Prostate gland (tissue), 2 donors: ENCODE measurements around the gene ZBTB25. TPM values are rescaled to one million over a fixed set of nuclear protein-coding genes. Genes with fewer than 3 reads are reported as not detected.

ENCODE experiments used
- DNase-seq: peaks from one replicate; pipeline ENCODE4 v3.0.0-alpha.2; 2019; ENCODE audit warnings: low spot score
- H3K27ac ChIP-seq, 2 donors: fragments of 200-600 bp; sonication (generic); 2 replicates each; pipeline ENCODE4 v1.5.1; 2017 to 2019
- H3K27me3 ChIP-seq: fragments of 200-600 bp; sonication (generic); replicated peaks from 2 replicates; pipeline ENCODE4 v1.5.1; 2019; ENCODE audit not compliant: insufficient read depth
- H3K36me3 ChIP-seq, 2 donors: fragments of 200-600 bp; sonication (generic); 1 replicate in 1 of 2; 2 replicates in 1 of 2; pipeline versions ENCODE4 v1.5.1 to v1.8.1; 2017 to 2019
- H3K4me1 ChIP-seq: fragments of 200-600 bp; sonication (generic); replicated peaks from 2 replicates; pipeline ENCODE4 v1.5.1; 2019
- H3K4me3 ChIP-seq, 2 donors: fragments of 200-600 bp; sonication (generic); 2 replicates each; pipeline ENCODE4 v1.5.1; 2017 to 2019
- H3K9me3 ChIP-seq: fragments of 200-600 bp; sonication (generic); 2 replicates; pipeline ENCODE4 v1.5.1; 2017
- CTCF ChIP-seq, 4 experiments: fragments of 200-600 bp in 2 of 4; fragments of 450-650 bp in 2 of 4; sonication (generic) in 2 of 4; IDR thresholded peaks; 1 replicate in 3 of 4; 2 replicates in 1 of 4; pipeline ENCODE4 v1.5.1; 2016 to 2019; ENCODE audit warnings: antibody characterized with exemption in 4 of 4, mild to moderate bottlenecking in 2 of 4, moderate library complexity in 2 of 4
- POLR2A ChIP-seq: fragments of 450-650 bp; IDR thresholded peaks from one replicate; pipeline ENCODE4 v1.6.1; 2016; ENCODE audit warnings: antibody characterized with exemption, mild to moderate bottlenecking
- POLR2AphosphoS5 ChIP-seq: sonication (generic); formaldehyde crosslinking; IDR thresholded peaks from one replicate; pipeline ENCODE4 v1.6.1; 2017; ENCODE audit warnings: antibody characterized with exemption
- WGBS: methylation state at CpG from one replicate; pipeline ENCODE4 v1.1.5; 2018; 5-methylcytosine and 5-hydroxymethylcytosine counted together
- intact Hi-C: fragments of 100-400 bp; cut with DNase I; formaldehyde crosslinking; loops from one replicate; pipeline ENCODE4 v1.14.2; 2022
- total RNA-seq, 2 donors: library from RNA; depleted of rRNA; stranded (reverse); fragments of >200 nt; gene quantifications; one replicate each; pipeline ENCODE4 v1.1.0, GENCODE V29; 2016

Gene ZBTB25
- total RNA-seq, 2 donors from 2014 or later: 10.2 to 20.2 TPM

- Histone ChIP-seq H3K9me3 (no peaks in the 10 kb centered on the region), H3K27me3 (no peaks in the 10 kb centered on the region), H3K4me1 (no peaks in the 10 kb centered on the region), H3K27ac (no peak overlapping the region), H3K36me3 (no peaks in the 10 kb centered on the region), H3K4me3 (no peak overlapping the region)
- 90% methylated on average over 5 of the region's 5 CpGs for WGBS
- DNase-seq: no peak
- TF ChIP-seq POLR2AphosphoS5: no peak
- TF ChIP-seq POLR2A: no peak
- TF ChIP-seq CTCF (IDR thresholded peaks at IDR 0.05): no peak
- intact Hi-C loops: no loop called here
These were observed 55.6 kb downstream of the ZBTB25 start for GRCh38 chr14:64447876-64448670.

- intact Hi-C loops: no loop called here
- H3K4me1 ChIP-seq: no peaks in the 10 kb centered on the region
- no peak for DNase-seq
- H3K27me3 ChIP-seq: no peaks in the 10 kb centered on the region
- TF ChIP-seq POLR2AphosphoS5: no peak
- H3K4me3 ChIP-seq: no peak overlapping the region
- H3K9me3 ChIP-seq: no peaks in the 10 kb centered on the region
- H3K36me3 ChIP-seq: no peaks in the 10 kb centered on the region
- 63% methylated on average over 7 of the region's 7 CpGs for whole genome bisulfite sequencing
- no peak overlapping the region for H3K27ac ChIP-seq
These were observed 58.4 kb downstream of the ZBTB25 start for GRCh38 chr14:64444984-64445845.

- Histone ChIP-seq H3K27me3 (no peaks in the 10 kb centered on the region), H3K36me3 (no peaks in the 10 kb centered on the region), H3K4me3 (no peak overlapping the region), H3K9me3 (no peaks in the 10 kb centered on the region), H3K4me1 (no peaks in the 10 kb centered on the region), H3K27ac (no peak overlapping the region)
- TF ChIP-seq POLR2A: no peak
- TF ChIP-seq CTCF (IDR thresholded peaks at IDR 0.05): no peak
- TF ChIP-seq POLR2AphosphoS5: no peak
- intact Hi-C loops: no loop called here
- no peak for DNase-seq
- WGBS: 91% methylated on average over 11 of the region's 11 CpGs
These were observed 59.5 kb downstream of the ZBTB25 start for GRCh38 chr14:64444140-64444539.

- no peak for DNase-seq
- Histone ChIP-seq H3K4me1 (no peaks in the 10 kb centered on the region), H3K9me3 (no peaks in the 10 kb centered on the region), H3K36me3 (no peaks in the 10 kb centered on the region), H3K27ac (no peak overlapping the region), H3K27me3 (no peaks in the 10 kb centered on the region), H3K4me3 (no peak overlapping the region)
- intact Hi-C loops: no loop called here
- TF ChIP-seq POLR2A: no peak
- TF ChIP-seq POLR2AphosphoS5: no peak
- TF ChIP-seq CTCF (IDR thresholded peaks at IDR 0.05): no peak
- 75% methylated on average over 17 of the region's 17 CpGs for WGBS
These were observed 61.2 kb downstream of the ZBTB25 start for GRCh38 chr14:64442300-64442988.

- intact Hi-C loops: no loop called here
- no peak for TF ChIP-seq POLR2A
- no peak for TF ChIP-seq POLR2AphosphoS5
- no peak for TF ChIP-seq CTCF (IDR thresholded peaks at IDR 0.05)
- H3K27me3 ChIP-seq: no peaks in the 10 kb centered on the region
- H3K4me3 ChIP-seq: no peak overlapping the region
- no peak overlapping the region for H3K27ac ChIP-seq
- no peak for DNase-seq
- H3K4me1 ChIP-seq: no peaks in the 10 kb centered on the region
- 96% methylated on average over 3 of the region's 3 CpGs for WGBS
- H3K9me3 ChIP-seq: no peaks in the 10 kb centered on the region
- H3K36me3 ChIP-seq: no peaks in the 10 kb centered on the region
These were observed 63.1 kb downstream of the ZBTB25 start for GRCh38 chr14:64440494-64440893.
